HG02588 (cell line): Measurements from ENCODE around the gene ASCL2.

ENCODE experiments used
- ATAC-seq: cut with Tn5 transposase; IDR thresholded peaks from one replicate; pipeline ENCODE4 v1.9.1; 2021; ENCODE audit warnings: mild to moderate bottlenecking, moderate library complexity; ENCODE audit not compliant: unreplicated experiment

The ASCL2 gene

GRCh38 chr11:2263071-2263565 is 7.3 kb downstream of the ASCL2 start:
- ATAC-seq: no peak

DNA sequence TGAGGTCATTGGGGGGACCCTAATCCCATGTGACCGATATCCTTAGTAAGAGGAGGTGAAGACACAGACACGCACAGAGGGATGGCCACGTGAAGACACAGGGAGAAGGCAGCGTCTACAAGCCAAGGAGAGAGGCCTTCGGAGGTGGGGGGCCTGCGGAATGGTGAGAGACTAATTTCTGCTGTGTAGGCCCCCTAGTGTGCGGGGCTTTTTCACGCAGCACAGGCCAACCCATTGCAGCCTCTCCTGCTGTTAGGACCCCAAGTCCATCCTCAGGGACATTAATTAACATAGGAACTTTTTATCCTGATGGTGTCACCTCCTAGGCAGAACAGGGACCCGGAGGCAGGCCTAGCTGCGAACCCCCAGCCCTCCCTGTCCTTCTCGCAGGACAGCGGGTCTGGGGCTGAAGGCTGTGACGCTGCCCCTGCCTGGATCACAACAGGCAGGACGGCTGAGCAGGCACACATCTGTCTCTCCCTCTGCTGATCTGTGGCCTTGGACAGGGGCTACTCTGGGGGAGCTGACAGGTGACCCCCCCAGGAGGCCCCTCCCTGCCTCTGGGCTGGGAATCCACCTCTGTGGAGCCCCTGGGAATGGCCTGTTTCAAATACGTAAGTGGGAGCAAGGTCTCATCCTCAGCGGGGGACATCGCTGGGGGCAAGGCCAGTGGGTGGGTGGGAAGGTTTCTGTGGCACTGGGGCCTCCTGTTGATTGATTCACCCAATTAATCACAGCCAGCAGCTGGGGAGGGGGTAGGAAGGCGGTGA is 7.9 kb downstream of the ASCL2 start:
- ATAC-seq: no peak

DNA sequence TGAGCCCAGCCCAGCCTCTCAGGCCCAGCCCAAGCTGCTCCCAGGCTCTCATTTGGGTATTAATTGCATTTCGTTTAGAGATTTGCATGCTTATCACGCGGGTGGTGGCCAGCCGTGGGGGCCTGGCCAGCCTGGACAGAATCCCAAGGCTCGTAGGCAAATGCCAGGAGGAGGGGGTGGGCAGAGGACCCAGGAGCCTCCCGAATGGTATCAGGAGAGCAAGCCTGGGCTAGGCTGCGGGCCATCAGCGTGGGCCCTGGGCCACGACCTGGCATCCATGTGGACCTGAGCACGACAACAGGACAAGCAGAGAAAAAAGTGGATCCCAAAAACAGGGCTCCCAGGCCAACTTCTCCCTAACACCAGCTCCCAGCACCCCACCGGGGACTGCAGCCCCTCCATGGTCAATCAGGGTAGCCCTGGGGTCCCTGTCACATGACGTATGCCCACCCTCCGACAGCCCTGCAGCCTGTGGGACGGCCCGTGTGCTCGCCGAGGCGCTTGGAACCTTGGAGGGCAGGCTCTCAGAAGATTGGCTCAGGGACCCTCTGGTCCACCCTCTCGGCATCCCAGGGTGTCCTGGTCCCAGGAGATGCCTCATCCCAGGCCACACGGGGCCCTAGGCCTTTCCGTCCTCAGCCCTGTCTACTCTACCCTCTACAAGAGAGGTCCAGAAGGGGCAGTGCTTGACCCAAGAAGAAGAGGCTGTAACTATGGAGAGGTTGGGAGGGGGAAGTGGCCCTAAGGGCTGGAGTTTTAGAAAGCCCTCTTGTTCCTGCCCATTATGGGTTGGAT is 8.8 kb downstream of the ASCL2 start:
- no peak for ATAC-seq

GRCh38 chr11:2260491-2261364 is 9.7 kb downstream of the ASCL2 start:
- no peak for ATAC-seq

DNA sequence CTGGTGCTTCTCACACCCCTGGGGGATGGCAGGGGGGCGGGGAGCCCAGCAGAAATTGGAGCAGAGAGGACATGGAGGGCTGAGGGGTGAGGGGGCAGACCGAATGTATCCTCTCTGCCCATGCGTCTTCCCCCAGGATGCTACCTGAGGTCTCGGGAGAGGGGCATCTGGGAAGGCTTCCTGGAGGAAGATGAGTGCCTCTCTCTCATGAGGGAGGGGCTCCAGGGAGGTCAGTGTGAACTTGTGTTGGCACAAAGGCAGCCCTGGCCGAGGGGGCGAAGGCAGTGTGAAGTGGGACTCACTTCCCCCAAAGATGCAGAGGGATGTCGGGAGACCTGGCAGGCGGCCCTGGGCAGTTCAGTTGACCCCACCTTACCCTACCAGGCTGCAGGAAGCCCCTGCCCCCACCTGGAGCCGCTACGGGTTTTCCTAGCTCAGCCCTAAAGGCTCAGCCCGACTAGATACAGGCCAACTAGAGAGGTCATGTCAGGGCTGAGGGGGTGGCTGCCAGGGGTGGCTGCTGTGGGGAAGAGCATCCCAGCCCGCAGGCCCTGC is 10.4 kb downstream of the ASCL2 start:
- ATAC-seq: no peak

DNA sequence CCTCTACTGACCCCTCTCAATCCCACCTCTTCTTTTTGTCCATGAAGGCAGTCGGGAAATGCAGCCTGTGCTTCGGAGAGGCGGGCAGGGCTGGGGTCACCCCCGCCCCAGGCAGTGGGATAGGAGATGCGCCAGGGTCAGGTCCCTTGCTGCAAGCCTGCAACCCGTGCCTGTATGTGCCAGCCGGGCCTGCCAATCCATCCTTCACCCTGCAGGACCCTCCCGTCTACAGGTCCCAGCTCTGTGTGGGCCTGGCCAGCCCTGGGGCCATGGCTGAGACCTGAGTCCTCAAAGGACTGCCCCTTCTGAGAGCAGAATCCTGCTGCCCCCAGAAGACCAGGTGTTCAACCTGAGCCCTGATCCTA is 10.9 kb downstream of the ASCL2 start:
- ATAC-seq: no peak

DNA sequence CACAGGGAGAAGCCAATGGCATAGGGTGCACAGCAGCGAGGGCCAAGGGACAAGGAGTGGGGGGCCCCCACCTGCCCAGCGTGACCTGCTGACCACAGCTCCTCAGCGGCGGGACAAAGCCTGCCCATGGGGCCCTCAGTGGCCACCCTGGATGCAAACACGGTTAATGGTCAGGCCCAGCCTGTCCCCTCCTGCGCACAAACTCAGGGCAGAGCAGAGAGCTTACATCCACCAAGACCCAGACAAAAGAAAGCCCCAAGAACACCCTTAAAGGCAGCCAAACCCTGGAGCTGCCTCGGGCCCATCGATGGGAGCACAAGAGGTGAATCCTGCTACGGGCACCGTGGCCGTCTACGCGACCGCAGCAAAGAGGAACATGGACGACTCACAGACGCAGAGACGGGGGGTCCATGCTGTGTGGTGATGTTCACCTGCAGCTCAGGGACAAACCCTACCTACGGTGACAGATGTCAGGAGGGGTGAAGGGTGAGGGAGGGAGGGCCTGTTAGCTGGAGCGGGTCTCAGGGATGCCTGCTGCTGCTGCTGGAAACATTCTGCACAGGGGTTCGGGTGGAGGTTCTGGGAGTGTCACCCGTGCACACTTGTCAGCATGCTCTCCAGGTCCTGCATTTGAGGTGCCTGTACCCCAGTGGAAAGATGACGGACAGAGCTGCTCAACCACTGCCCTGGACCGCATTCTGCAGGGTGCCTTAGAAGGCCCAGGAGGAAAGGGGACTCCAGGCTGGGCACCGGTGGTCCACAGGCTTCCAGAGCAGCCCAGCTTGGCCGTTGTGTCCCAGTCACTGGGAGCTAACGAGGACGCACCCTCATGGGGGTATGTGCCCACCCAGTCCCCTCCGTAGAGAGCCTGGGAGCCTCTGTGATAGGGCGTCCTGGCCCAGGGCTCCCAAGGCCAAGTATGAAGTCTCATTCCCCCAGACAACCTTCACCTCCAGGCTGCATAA is 11.6 kb downstream of the ASCL2 start:
- no peak for ATAC-seq

GRCh38 chr11:2256951-2257700 is 13.3 kb downstream of the ASCL2 start:
- no peak for ATAC-seq

GRCh38 chr11:2256293-2256913 is 14.0 kb downstream of the ASCL2 start:
- no peak for ATAC-seq

DNA sequence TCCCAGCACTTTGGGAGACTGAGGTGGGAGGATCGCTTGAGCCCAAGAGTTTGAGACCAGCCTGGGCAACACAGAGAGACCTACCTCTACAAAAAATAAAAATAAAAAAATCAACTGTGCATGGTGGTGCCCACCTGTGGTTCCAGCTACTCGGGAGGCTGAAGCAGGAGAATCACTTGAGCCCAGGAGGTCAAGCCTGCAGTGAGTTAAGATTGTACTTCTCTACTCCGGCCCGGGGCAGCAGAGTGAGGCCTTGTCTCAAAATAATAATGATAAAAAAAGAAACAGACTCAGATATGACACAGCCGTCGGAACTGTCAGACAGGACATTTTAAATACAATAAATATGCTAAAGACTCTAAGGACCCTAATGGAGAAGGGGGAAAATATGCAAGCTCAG is 18.4 kb downstream of the ASCL2 start:
- ATAC-seq: no peak

- no peak for ATAC-seq
Observed at GRCh38 chr11:2251138-2251537, 19.2 kb downstream of the ASCL2 start.

DNA sequence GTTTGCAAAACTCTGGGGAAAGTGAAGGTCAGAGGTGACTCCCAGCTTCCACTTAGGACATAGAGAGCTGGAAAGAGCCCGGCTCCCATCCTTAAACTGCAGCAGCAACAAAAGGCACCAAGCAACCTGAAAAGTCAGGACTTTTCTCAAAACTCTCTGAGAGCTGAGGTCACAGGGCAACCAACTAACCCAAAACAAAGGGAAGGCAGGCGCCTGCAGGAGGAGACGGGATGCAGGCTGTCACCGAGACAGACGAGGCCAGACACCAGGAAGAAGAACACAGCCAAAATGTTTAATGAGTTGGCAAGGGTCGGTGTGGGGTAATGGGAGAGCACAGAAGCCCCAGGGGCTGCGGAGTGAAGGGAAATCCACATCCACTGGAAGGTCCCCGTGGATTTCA is 19.9 kb downstream of the ASCL2 start:
- ATAC-seq: no peak

DNA sequence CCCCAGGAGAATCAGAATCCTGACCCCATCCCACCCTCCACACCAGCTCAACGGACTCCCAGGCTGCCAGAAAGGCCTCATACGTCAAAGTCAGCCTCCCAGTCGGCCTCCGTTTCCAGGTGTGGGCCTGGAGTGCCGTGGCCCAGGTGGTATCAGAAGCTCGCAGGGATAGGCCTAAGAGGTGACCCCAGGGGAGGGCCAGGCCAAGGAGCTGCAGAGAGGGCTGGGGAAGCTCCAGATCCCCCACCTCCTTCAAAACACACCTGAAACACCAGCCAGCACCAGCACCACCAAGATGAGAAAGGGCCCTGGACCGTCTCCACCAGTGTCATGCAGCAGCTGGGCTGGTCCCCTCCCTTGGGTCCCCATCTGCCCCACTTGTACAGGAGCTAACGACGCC is 20.3 kb downstream of the ASCL2 start:
- ATAC-seq: no peak

GRCh38 chr11:2249189-2249916 is 21.0 kb downstream of the ASCL2 start:
- no peak for ATAC-seq

- ATAC-seq: no peak
Observed at GRCh38 chr11:2248762-2249161, 21.6 kb downstream of the ASCL2 start.

- no peak for ATAC-seq
Observed at GRCh38 chr11:2248242-2248641, 22.1 kb downstream of the ASCL2 start.

DNA sequence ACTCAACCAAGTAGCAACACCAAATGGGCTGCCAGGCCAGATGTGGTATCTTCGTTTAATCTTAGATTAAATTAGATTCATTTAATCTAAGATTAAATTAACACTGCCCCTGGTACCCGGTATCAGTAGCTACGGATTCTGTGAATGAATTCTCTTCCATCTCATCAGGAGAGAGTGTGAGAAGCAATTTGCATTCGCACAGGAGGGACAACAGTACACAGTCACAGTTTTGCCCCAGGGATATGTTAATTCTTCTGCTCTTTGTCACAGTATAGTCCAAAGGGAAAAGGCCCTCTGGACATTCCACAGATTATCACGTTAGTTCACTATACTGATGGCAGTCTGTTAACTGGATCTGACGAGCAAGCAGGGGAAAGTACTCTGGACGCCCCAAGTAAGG is 22.9 kb downstream of the ASCL2 start:
- ATAC-seq: no peak

DNA sequence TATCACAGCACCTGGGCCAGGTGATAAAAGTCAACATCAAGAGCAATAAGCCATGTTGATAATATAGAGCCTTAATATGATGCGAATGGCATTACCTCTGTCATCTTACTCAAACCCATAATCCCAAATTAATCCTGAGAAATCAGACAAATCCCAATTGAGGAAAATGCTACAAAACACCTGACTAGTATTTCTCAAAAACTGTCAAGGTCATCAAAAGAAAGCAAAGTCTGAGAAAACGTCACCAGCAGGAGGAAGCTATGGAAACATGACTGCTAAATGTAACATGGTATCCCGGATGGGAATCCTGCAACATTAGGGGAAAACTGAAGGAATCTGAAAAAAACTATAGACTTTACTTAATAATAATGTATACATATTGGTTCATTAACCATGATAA is 29.6 kb downstream of the ASCL2 start:
- no peak for ATAC-seq
